ENCODE data around the gene POLA1. TPM values are rescaled to one million over a fixed set of nuclear protein-coding genes. Genes with fewer than 3 reads are reported as not detected.

POLA1 gene
- total and polyA plus RNA-seq, 2 donors (not counting 1 experiment from before 2014, with no cell fraction given), result 3.0 to 16.3 TPM

DNA sequence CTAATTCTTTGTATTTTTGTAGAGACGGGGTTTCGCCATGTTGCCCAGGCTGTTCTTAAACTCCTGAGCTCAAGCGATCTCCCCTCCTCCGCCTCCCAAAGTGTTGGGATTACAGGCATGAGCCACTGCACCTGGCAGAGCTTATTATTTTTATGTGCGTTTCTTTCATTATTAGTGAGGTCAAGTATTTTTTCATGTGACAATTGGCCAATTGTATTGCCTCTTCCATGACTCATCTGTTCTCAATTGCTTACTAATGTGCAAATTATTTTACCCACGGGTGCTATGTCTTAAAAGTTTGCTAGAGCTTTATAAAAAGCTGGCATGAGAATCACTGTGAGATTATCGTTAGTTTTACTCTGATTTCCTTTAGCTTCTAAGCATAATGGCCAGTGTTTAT, 335.0 kb downstream of the POLA1 start:
- Histone ChIP-seq H3K4me2 (replicated peaks; ENCODE audit: low read depth, low read length, poor library complexity, severe bottlenecking) (no peak overlapping the region), H3K36me3 (replicated peaks in 1 of 2; ENCODE audit: control extremely low read depth in 1 of 2, control insufficient read depth in 1 of 2, extremely low read depth in 1 of 2, insufficient read depth in 2 of 2, low read length in 1 of 2) (no peaks in the 10 kb centered on the region), H3K79me2 (ENCODE audit: control insufficient read depth, insufficient read depth, low read length) (no peaks in the 10 kb centered on the region), H3K27me3 (replicated peaks in 1 of 4; ENCODE audit: control extremely low read depth in 1 of 4, control insufficient read depth in 3 of 4, insufficient read depth in 4 of 4, low read length in 3 of 4) (peaks cover 0 to 6% (median 1%) of the 10 kb centered on the region in 4 experiments), H4K20me1 (ENCODE audit: control insufficient read depth, insufficient read depth, low read length, poor library complexity, severe bottlenecking) (no peaks in the 10 kb centered on the region), H2AFZ (ENCODE audit: insufficient read depth, low read depth, low read length, poor library complexity, severe bottlenecking) (no peak overlapping the region), H3K4me1 (ENCODE audit: control insufficient read depth in 2 of 2, insufficient read depth in 2 of 2, low read length in 2 of 2) (no peaks in the 10 kb centered on the region), H3K9ac (ENCODE audit: low read length) (no peak overlapping the region), H3K4me3 (ENCODE audit: control extremely low read depth in 1 of 5, extremely low read depth in 1 of 5, insufficient read depth in 1 of 5, low read depth in 2 of 5, low read length in 4 of 5) (no peak overlapping the region), H3K27ac (ENCODE audit: low read length in 2 of 2) (no peak overlapping the region), H3K9me3 (ENCODE audit: control extremely low read depth in 1 of 3, control insufficient read depth in 2 of 3, insufficient read depth in 1 of 3, low read length in 2 of 3) (no peaks in the 10 kb centered on the region)
- Mint-ChIP-seq H3K9me3 (ENCODE audit: insufficient read depth) (no peaks in the 10 kb centered on the region), H3K4me1 (no peaks in the 10 kb centered on the region), H3K27ac (no peak overlapping the region), H3K27me3 (peaks cover 20% of the 10 kb centered on the region), H3K4me3 (no peak overlapping the region)
- ChIA-PET CTCF (no interaction called here), POLR2A (no interaction called here)
- TF ChIP-seq, protein P1, sequence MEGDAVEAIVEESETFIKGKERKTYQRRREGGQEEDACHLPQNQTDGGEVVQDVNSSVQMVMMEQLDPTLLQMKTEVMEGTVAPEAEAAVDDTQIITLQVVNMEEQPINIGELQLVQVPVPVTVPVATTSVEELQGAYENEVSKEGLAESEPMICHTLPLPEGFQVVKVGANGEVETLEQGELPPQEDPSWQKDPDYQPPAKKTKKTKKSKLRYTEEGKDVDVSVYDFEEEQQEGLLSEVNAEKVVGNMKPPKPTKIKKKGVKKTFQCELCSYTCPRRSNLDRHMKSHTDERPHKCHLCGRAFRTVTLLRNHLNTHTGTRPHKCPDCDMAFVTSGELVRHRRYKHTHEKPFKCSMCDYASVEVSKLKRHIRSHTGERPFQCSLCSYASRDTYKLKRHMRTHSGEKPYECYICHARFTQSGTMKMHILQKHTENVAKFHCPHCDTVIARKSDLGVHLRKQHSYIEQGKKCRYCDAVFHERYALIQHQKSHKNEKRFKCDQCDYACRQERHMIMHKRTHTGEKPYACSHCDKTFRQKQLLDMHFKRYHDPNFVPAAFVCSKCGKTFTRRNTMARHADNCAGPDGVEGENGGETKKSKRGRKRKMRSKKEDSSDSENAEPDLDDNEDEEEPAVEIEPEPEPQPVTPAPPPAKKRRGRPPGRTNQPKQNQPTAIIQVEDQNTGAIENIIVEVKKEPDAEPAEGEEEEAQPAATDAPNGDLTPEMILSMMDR (IDR thresholded peaks at IDR 0.05), result no peak
- no peak for TF ChIP-seq EZH2 (IDR thresholded peaks at IDR 0.05; ENCODE audit: borderline replicate concordance, insufficient read depth, low read depth, low read length, poor library complexity, severe bottlenecking)
- no CpG with 5 or more reads among the region's 7 CpGs for WGBS (ENCODE audit: insufficient coverage)
- ATAC-seq (ENCODE audit: low read depth) (no peak), DNase-seq (no peak)
- intact Hi-C loops (cut with micrococcal nuclease), result no loop called here

DNA sequence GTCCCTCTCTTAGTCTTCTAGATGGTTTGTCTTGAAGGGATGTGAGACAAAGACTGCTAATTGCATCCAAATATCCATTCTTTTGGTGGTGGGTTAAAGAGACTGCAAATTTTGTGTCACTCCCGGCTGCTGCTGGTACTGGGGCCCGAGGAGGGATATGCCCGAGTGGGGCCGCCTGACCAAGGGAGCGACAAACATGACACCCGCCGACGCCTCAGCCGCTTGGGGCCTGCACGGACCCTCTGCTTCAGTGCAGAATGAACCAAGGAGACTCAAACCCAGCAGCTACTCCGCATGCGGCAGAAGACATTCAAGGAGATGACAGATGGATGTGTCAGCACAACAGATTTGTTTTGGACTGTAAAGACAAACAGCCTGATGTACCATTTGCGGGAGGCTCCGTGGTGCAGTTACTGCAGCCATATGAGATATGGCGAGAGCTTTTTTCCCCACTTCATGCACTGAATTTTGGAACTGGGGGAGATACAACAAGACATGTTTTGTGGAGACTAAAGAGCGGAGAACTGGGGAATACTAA, 335.6 kb downstream of the POLA1 start:
- intact Hi-C loops (cut with micrococcal nuclease), result no loop called here
- Histone ChIP-seq H3K36me3 (replicated peaks in 1 of 2; ENCODE audit: control extremely low read depth in 1 of 2, control insufficient read depth in 1 of 2, extremely low read depth in 1 of 2, insufficient read depth in 2 of 2, low read length in 1 of 2) (no peaks in the 10 kb centered on the region), H3K4me3 (ENCODE audit: control extremely low read depth in 1 of 5, extremely low read depth in 1 of 5, insufficient read depth in 1 of 5, low read depth in 2 of 5, low read length in 4 of 5) (no peak overlapping the region), H4K20me1 (ENCODE audit: control insufficient read depth, insufficient read depth, low read length, poor library complexity, severe bottlenecking) (no peaks in the 10 kb centered on the region), H3K4me1 (ENCODE audit: control insufficient read depth in 2 of 2, insufficient read depth in 2 of 2, low read length in 2 of 2) (no peaks in the 10 kb centered on the region), H3K9ac (ENCODE audit: low read length) (no peak overlapping the region), H2AFZ (ENCODE audit: insufficient read depth, low read depth, low read length, poor library complexity, severe bottlenecking) (no peak overlapping the region), H3K9me3 (ENCODE audit: control extremely low read depth in 1 of 3, control insufficient read depth in 2 of 3, insufficient read depth in 1 of 3, low read length in 2 of 3) (no peaks in the 10 kb centered on the region), H3K79me2 (ENCODE audit: control insufficient read depth, insufficient read depth, low read length) (no peaks in the 10 kb centered on the region), H3K27ac (ENCODE audit: low read length in 2 of 2) (no peak overlapping the region), H3K4me2 (replicated peaks; ENCODE audit: low read depth, low read length, poor library complexity, severe bottlenecking) (no peak overlapping the region), H3K27me3 (replicated peaks in 1 of 4; ENCODE audit: control extremely low read depth in 1 of 4, control insufficient read depth in 3 of 4, insufficient read depth in 4 of 4, low read length in 3 of 4) (peaks cover 0 to 2% (median 0%) of the 10 kb centered on the region in 4 experiments)
- POLR2A ChIA-PET, result no interaction called here
- H3K27ac Mint-ChIP-seq, result no peak overlapping the region
- 100% methylated on average over 2 of the region's 16 CpGs for WGBS (ENCODE audit: insufficient coverage)
- H3K27me3 Mint-ChIP-seq, result peaks cover 14% of the 10 kb centered on the region
- TF ChIP-seq EZH2 (IDR thresholded peaks at IDR 0.05; ENCODE audit: borderline replicate concordance, insufficient read depth, low read depth, low read length, poor library complexity, severe bottlenecking), result no peak
- TF ChIP-seq, protein P1 (IDR thresholded peaks at IDR 0.05), result no peak
- no peak for DNase-seq
- CTCF ChIA-PET, result no interaction called here
- no peak overlapping the region for H3K4me3 Mint-ChIP-seq
- ATAC-seq (ENCODE audit: low read depth), result no peak
- no peaks in the 10 kb centered on the region for H3K4me1 Mint-ChIP-seq
- no peaks in the 10 kb centered on the region for H3K9me3 Mint-ChIP-seq (ENCODE audit: insufficient read depth)

Measured in B cell (primary cell).